Tibial nerve (tissue), 4 donors: ENCODE data around the gene DNAAF5.

Source experiments
- CTCF ChIP-seq, 5 experiments: fragments of 200-600 bp in 3 of 5; fragments of 450-650 bp in 2 of 5; sonication (generic) in 3 of 5; IDR thresholded peaks; one replicate each; pipeline ENCODE4 v1.5.1; 2016 to 2019; ENCODE audit warnings: antibody characterized with exemption in 5 of 5, mild to moderate bottlenecking in 3 of 5, moderate library complexity in 2 of 5
- EP300 ChIP-seq, 2 donors: sonication (generic); formaldehyde crosslinking; IDR thresholded peaks; one replicate each; pipeline ENCODE4 v1.6.1; 2017; ENCODE audit warnings: antibody characterized with exemption in 2 of 2, mild to moderate bottlenecking in 1 of 2
- POLR2A ChIP-seq, 2 donors: fragments of 450-650 bp; IDR thresholded peaks; one replicate each; pipeline ENCODE4 v1.6.1; 2017; ENCODE audit warnings: antibody characterized with exemption in 2 of 2, mild to moderate bottlenecking in 2 of 2, moderate library complexity in 2 of 2

GRCh38 chr7:753190-753589 lies 26.7 kb downstream of the DNAAF5 start:
- no peak for TF ChIP-seq POLR2A (IDR thresholded peaks at IDR 0.05)
- no peak for TF ChIP-seq CTCF (IDR thresholded peaks at IDR 0.05)
- no peak for TF ChIP-seq EP300 (IDR thresholded peaks at IDR 0.05)
